Neural crest cell (in vitro differentiated cells): ENCODE results near the gene MDH2. TPM values are rescaled to one million over a fixed set of nuclear protein-coding genes. Genes with fewer than 3 reads are reported as not detected.
"Not testable (repeated sequence)": the region's sequence is repeated elsewhere in the genome, so short reads cannot be mapped to it uniquely, and the experiment has no call there.

Experiments
- DNase-seq: peaks from one replicate; pipeline ENCODE4 v3.0.0; 2021; ENCODE audit warnings: low read depth, mixed read lengths, low spot score
- H3K27ac Mint-ChIP-seq: one replicate; pipeline ENCODE4 v1.8.0; 2021; ENCODE audit warnings: mild to moderate bottlenecking, mixed read lengths; ENCODE audit not compliant: unreplicated experiment
- H3K27me3 Mint-ChIP-seq: 2 replicates; pipeline ENCODE4 v1.8.0; 2021; ENCODE audit warnings: low read depth, mild to moderate bottlenecking, mixed read lengths
- H3K36me3 Mint-ChIP-seq: 2 replicates; pipeline ENCODE4 v1.8.0; 2021; ENCODE audit warnings: low read depth, mild to moderate bottlenecking, mixed read lengths
- H3K4me1 Mint-ChIP-seq: 2 replicates; pipeline ENCODE4 v1.8.0; 2021; ENCODE audit warnings: mixed read lengths
- H3K4me3 Mint-ChIP-seq: one replicate; pipeline ENCODE4 v1.8.0; 2021; ENCODE audit warnings: mild to moderate bottlenecking, mixed read lengths
- H3K9me3 Mint-ChIP-seq: 2 replicates; pipeline ENCODE4 v1.8.0; 2021; ENCODE audit warnings: mixed read lengths
- total RNA-seq: library from RNA; stranded (reverse); gene quantifications from 2 replicates; pipeline ENCODE4 v1.2.1, GENCODE V29; 2021
- TF ChIP-seq, protein P1 (sequence below): fragments of 200-600 bp; sonication (generic); conservative IDR thresholded peaks from 2 replicates; pipeline ENCODE4 v1.5.0; 2021; ENCODE audit warnings: antibody characterized with exemption, mild to moderate bottlenecking

The MDH2 gene
- total RNA-seq, 1 donor from 2014 or later, result 169 TPM

DNA sequence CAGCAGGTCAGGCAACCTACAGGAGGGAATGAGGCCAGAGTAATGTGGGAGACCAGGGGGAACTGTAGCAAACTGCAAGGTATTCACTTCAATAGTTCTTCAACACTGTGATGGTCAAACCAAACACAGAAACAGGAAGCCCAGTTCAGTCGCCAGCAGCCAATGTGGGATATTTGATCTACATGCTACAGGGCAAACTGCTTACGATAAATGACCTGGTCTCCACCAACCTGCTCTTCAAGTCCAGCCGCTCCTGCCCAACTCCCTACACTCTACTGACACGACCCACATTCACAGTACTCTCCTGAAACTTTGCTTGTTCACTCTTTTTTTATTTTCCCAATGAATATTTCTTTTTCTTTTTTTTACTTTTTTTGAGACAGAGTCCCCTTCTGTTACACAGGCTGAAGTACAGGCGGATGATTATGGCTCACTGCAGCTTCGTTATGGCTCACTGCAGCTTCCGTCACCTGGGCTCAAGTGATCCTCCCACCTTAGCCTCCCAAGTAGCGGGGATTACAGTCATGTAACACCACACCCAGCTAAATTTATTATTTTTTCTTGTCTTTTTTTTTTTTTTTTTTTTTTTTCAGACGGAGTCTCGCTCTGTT, 42.1 kb downstream of the MDH2 start:
- DNase-seq, result no peak
- TF ChIP-seq, protein P1, sequence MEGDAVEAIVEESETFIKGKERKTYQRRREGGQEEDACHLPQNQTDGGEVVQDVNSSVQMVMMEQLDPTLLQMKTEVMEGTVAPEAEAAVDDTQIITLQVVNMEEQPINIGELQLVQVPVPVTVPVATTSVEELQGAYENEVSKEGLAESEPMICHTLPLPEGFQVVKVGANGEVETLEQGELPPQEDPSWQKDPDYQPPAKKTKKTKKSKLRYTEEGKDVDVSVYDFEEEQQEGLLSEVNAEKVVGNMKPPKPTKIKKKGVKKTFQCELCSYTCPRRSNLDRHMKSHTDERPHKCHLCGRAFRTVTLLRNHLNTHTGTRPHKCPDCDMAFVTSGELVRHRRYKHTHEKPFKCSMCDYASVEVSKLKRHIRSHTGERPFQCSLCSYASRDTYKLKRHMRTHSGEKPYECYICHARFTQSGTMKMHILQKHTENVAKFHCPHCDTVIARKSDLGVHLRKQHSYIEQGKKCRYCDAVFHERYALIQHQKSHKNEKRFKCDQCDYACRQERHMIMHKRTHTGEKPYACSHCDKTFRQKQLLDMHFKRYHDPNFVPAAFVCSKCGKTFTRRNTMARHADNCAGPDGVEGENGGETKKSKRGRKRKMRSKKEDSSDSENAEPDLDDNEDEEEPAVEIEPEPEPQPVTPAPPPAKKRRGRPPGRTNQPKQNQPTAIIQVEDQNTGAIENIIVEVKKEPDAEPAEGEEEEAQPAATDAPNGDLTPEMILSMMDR, result no peak
- H3K27ac Mint-ChIP-seq, result no peak overlapping the region

GRCh38 chr7:76091506-76091905, 43.6 kb downstream of the MDH2 start:
- DNase-seq, result no peak
- Mint-ChIP-seq H3K27me3 (peaks cover 27% of the 10 kb centered on the region), H3K36me3 (no peaks in the 10 kb centered on the region), H3K27ac (no peak overlapping the region), H3K4me3 (no peak overlapping the region), H3K4me1 (no peaks in the 10 kb centered on the region), H3K9me3 (no peaks in the 10 kb centered on the region)
- TF ChIP-seq, protein P1, result no peak

More for the DNA sequence above, 42.1 kb downstream of the MDH2 start:
- Mint-ChIP-seq H3K9me3 (no peaks in the 10 kb centered on the region), H3K4me3 (no peak overlapping the region), H3K27me3 (peaks cover 21% of the 10 kb centered on the region), H3K36me3 (no peaks in the 10 kb centered on the region), H3K4me1 (no peaks in the 10 kb centered on the region)

GRCh38 chr7:76093531-76093930, 45.6 kb downstream of the MDH2 start:
- H3K36me3 Mint-ChIP-seq, H3K4me1 Mint-ChIP-seq, H3K9me3 Mint-ChIP-seq, H3K27ac Mint-ChIP-seq, H3K4me3 Mint-ChIP-seq, DNase-seq: not testable (repeated sequence)
- peaks cover 43% of the 10 kb centered on the region for H3K27me3 Mint-ChIP-seq

GRCh38 chr7:76094326-76094725, 46.4 kb downstream of the MDH2 start:
- not testable (repeated sequence) for H3K9me3 Mint-ChIP-seq, H3K36me3 Mint-ChIP-seq, H3K4me3 Mint-ChIP-seq, H3K27ac Mint-ChIP-seq, DNase-seq, H3K4me1 Mint-ChIP-seq
- H3K27me3 Mint-ChIP-seq, result peaks cover 47% of the 10 kb centered on the region

DNA sequence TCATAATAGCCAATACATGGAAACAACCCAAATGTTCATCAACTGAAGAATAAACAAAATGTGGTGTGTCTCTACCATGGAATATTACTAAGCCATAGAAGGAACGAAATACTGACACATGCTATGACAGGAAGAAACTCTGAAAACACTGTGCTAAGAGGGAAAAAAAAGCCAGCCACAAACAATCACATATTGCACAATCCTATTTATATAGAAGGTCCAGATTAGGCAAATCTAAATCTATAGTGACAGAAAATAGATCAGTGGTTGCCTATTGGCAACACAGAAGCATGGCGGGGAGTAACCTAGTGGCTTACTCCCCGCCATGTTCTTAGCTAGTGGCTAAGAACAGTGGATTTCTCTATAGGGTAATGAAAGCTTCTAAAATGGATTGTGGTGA, 48.0 kb downstream of the MDH2 start:
- Mint-ChIP-seq H3K27ac (no peak overlapping the region), H3K4me3 (no peak overlapping the region), H3K27me3 (peaks cover 42% of the 10 kb centered on the region), H3K9me3 (no peaks in the 10 kb centered on the region), H3K36me3 (no peaks in the 10 kb centered on the region), H3K4me1 (no peaks in the 10 kb centered on the region)
- no peak for DNase-seq
- TF ChIP-seq, protein P1, result no peak

DNA sequence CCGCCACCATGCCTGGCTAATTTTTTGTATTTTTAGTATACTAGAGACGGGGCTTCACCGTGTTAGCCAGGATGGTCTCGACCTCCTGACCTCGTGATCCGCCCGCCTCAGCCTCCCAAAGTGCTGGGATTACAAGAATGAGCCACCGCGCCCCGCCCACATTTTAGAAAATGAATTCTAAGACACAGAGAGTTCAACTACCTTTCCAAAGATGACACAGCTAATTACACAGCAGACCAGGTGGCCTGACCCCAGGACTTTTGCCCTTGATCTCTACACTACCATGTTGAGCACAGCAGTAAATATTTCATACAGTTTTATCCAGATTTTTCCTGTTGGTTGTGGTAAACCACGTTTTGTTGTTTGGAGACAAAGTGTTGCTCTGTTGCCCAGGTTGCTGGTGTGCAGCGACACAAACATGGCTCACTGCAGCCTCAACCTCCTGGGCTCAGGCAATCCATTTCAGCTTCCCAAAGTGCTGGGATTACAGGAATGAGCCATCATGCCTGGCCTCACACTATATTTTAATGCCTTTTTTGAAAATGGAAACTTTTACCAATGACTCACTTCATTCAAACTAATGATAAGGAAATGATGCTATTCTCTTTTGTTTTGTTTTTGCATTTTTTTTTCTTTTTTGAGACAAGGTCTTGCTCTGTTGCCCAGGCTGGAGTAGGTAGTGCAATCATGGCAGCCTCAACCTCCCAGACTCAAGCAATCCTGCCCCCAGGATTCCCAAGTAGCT, 54.0 kb downstream of the MDH2 start:
- peak overlapping the region; percentile 51 for H3K27ac Mint-ChIP-seq
- H3K27me3 Mint-ChIP-seq, result peaks cover 18% of the 10 kb centered on the region
- not testable (repeated sequence) for DNase-seq, H3K4me3 Mint-ChIP-seq, H3K9me3 Mint-ChIP-seq, H3K36me3 Mint-ChIP-seq, H3K4me1 Mint-ChIP-seq

- H3K4me3 Mint-ChIP-seq, H3K9me3 Mint-ChIP-seq, H3K27ac Mint-ChIP-seq, H3K27me3 Mint-ChIP-seq, H3K4me1 Mint-ChIP-seq, H3K36me3 Mint-ChIP-seq, DNase-seq: not testable (repeated sequence)
Observed at GRCh38 chr7:76103788-76104187, 55.9 kb downstream of the MDH2 start.

DNA sequence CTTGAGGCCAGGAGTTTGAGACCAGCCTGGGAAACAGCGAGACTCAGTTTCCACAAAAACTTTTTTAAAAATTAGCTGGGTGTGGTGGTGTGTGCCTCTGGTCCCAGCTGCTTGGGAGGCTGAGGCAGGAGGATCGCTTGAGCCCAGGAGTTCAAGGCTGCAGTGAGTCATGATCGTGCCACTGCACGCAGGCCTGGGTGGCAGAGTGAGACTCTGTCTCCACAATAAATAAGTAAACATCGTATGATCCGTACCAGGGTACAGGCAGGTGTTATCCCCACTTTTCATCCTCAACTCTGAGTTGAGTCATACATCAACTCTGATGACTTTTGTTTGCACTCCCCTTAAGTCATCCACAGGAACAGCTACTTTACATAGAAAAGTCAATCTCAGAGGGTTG, 58.2 kb downstream of the MDH2 start:
- not testable (repeated sequence) for H3K27me3 Mint-ChIP-seq, H3K9me3 Mint-ChIP-seq, DNase-seq

More for the DNA sequence above, 58.2 kb downstream of the MDH2 start:
- not testable (repeated sequence) for H3K36me3 Mint-ChIP-seq, H3K4me1 Mint-ChIP-seq, H3K27ac Mint-ChIP-seq, H3K4me3 Mint-ChIP-seq
